Astrocyte of the spinal cord (primary cell): ENCODE results near the gene MND1.

Experiments
- DNase-seq: peaks from one replicate; pipeline ENCODE4 v3.0.0; 2011; ENCODE audit warnings: low read depth, low spot score
- H3K4me3 ChIP-seq: 2 replicates; pipeline ENCODE4 v1.5.1; 2011; ENCODE audit warnings: low read depth, mild to moderate bottlenecking, low read length, moderate library complexity
- CTCF ChIP-seq: IDR thresholded peaks from 2 replicates; pipeline ENCODE4 v1.5.1; 2012; ENCODE audit warnings: low read depth, mild to moderate bottlenecking, low read length, inconsistent platforms
- in situ Hi-C: cut with HindIII; loops from 2 replicates; pipeline ENCODE4 v1.10.0; 2017; ENCODE audit warnings: low sequenced_read_pairs

Gene MND1

GRCh38 chr4:153418558-153418957, 74.1 kb downstream of the MND1 start:
- in situ Hi-C loops: no loop called here
- no peak overlapping the region for H3K4me3 ChIP-seq
- DNase-seq: no peak

GRCh38 chr4:153419029-153419428, 74.5 kb downstream of the MND1 start:
- TF ChIP-seq CTCF: no peak
- H3K4me3 ChIP-seq: no peak overlapping the region
- in situ Hi-C loops: no loop called here
- no peak for DNase-seq

More at GRCh38 chr4:153418558-153418957, 74.1 kb downstream of the MND1 start:
- TF ChIP-seq CTCF: no peak

GRCh38 chr4:153419673-153420278, 75.3 kb downstream of the MND1 start:
- H3K4me3 ChIP-seq: no peak overlapping the region
- in situ Hi-C loops: no loop called here
- no peak for DNase-seq
- no peak for TF ChIP-seq CTCF

GRCh38 chr4:153420361-153420760, 75.9 kb downstream of the MND1 start:
- DNase-seq: no peak
- in situ Hi-C loops: no loop called here
- no peak overlapping the region for H3K4me3 ChIP-seq
- no peak for TF ChIP-seq CTCF

GRCh38 chr4:153421941-153422340, 77.5 kb downstream of the MND1 start:
- no peak for DNase-seq
- in situ Hi-C loops: no loop called here
- no peak for TF ChIP-seq CTCF
- no peak overlapping the region for H3K4me3 ChIP-seq

GRCh38 chr4:153426207-153426885, 81.9 kb downstream of the MND1 start:
- in situ Hi-C loops: no loop called here
- no peak for TF ChIP-seq CTCF
- no peak for DNase-seq
- H3K4me3 ChIP-seq: no peak overlapping the region
